Nucleus accumbens (tissue), 56 donors: Measurements from ENCODE around the gene WDR91.

Source experiments
- DNase-seq, 56 donors: peaks; one replicate each; lab custom pipeline; 2025; lab: John Stamatoyannopoulos, UW

The WDR91 gene

GRCh38 chr7:135143885-135144668 is 67.2 kb downstream of the WDR91 start:
- no peak for DNase-seq
